GM19351 (cell line): ENCODE results near the gene TOMM40.
"Not testable (repeated sequence)": the region's sequence is repeated elsewhere in the genome, so short reads cannot be mapped to it uniquely, and the experiment has no call there.

Experiments
- ATAC-seq: cut with Tn5 transposase; IDR thresholded peaks from one replicate; pipeline ENCODE4 v1.9.1; 2021; ENCODE audit warnings: mild to moderate bottlenecking, moderate library complexity; ENCODE audit not compliant: unreplicated experiment

The TOMM40 gene

DNA sequence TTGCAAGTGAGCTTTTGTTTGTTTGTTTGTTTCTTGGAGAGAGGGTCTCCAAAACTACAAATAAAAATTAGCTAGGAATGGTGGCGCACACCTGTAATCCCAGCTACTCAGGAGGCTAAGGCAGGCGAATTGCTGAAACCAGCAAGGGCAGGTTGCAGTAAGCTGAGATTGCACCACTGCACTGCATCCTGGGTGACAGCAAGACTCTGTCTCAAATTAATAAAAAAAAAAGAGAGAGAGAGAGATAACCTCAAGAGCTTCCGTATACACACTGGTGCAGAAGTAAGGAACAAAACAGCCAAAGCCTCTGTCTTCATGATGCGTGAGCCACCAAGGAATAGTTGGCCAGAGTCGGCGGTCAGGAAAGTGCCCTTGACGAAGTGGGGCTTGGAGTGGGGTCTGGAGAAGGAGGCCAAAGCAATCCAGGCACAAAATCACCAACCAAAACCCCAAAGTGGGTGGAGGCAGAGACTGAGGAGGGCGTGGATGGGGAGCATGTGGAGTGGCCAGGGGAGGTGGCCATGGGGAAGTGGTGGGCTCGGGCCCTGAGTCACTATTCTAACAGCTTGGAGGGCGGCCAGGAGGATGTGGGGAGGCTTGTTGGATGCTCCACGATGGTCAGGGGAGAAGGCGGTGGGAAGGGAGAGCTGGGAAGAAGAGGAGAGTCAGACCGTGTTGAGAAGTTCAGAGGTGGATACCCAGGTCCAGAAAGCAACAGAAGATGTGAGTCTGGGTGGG is 21.2 kb upstream of the TOMM40 start:
- ATAC-seq: no peak

DNA sequence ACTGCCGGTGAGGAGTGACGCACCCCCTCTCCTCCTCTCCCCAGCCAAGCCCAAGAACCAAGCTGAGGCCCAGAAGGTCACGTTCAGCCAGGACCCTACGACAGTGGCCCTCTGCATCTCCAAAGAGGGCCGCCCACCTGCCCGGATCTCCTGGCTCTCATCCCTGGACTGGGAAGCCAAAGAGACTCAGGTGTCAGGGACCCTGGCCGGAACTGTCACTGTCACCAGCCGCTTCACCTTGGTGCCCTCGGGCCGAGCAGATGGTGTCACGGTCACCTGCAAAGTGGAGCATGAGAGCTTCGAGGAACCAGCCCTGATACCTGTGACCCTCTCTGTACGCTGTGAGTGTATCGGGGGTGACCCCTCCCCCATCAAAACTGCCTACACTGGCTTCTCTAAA is 19.2 kb upstream of the TOMM40 start:
- no peak for ATAC-seq

DNA sequence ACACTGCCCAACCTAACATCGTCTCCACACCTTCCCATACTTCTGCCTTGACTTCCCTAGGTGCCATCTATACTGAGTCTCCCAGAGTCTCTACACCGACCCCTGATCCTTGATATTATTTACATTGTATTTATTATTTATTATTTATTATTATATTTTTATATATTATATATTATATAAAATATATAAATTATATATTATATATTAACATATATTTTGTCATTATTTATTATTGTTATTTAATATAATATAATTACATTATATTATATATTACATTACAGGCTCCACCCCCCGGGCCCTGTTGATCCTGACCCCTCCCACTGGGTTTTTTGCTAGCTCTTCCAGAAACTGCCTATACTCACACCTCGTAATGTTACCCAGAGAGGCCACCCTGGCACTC is 18.4 kb upstream of the TOMM40 start:
- ATAC-seq: no peak

DNA sequence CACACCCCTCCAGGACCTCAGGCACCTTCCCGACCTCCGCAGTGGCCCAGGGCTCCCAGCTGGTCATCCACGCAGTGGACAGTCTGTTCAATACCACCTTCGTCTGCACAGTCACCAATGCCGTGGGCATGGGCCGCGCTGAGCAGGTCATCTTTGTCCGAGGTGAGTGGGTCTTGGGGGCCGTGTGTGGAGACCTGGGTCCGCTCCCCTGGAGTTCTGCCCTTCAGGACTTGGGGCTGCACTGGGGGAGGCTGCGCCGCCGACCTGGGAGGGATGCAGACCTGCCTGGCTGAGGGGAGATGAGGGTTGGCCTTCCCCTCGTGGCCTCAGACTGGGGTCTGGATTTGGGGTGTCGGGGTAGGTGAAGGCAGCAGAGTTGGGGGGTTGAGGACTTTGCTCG is 16.7 kb upstream of the TOMM40 start:
- no peak for ATAC-seq

DNA sequence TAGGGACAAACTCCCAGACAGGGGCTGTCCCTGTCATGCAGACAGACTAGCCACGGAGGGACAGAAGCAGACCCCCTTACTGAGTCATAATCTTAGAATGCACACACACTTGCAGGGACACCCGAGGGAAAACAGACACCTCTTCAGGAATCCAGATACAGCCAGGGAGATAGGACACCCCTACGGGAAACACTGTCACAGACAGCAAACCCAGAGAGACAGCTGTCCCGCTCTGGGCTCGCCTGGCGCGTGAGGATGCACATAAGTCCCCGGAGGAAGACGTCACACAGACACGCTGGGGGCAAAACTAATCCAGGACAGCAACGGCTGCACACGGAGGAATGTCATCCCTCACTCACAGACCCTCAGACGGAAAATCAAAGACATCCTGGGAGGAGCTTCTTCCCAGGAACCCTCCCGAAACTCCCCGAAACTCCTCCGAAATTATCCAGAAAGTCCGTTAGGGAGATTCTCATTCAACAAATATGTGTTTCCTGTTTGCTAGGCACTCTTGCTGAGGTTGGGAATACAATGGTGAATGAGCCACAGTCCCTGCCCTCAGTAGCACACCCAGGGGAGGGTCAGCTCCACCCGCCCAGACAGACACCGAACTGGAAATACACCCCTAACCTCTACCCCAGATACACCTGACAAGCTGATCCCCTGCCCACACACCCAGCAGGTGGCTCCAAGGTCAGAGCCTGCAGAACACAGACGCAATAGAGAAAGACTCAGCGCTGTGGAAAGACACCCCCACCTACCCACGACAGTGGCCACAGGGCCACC is 15.2 kb upstream of the TOMM40 start:
- ATAC-seq: no peak

DNA sequence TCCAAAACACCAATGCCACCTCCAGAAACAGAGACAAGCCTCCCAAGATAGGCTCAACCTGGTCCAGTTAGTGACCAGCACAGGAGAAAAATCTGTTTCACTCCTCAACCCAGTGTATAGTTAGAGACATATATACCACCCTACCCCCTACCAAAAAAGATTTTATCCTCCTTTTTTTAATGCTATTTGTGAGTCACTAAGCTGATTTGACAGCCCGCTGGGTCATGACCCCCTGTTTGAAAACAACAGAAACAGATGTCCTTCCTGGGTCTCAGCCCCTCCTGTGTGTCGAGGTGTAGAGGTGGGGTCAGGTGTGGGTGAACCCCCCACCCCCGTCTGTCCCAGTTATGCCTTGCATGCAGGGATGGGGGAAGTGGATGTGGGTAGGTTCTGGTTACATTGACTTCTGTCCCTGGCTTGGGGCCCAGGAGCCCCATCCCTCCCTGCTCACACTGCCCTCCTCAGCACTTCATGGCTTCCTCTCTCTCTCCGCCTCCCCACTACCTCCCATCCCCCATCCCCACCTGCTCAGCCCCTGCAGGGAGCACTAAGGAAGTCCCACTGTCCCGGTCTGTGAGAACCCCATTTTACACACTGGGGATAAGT is 14.0 kb upstream of the TOMM40 start:
- ATAC-seq: no peak

DNA sequence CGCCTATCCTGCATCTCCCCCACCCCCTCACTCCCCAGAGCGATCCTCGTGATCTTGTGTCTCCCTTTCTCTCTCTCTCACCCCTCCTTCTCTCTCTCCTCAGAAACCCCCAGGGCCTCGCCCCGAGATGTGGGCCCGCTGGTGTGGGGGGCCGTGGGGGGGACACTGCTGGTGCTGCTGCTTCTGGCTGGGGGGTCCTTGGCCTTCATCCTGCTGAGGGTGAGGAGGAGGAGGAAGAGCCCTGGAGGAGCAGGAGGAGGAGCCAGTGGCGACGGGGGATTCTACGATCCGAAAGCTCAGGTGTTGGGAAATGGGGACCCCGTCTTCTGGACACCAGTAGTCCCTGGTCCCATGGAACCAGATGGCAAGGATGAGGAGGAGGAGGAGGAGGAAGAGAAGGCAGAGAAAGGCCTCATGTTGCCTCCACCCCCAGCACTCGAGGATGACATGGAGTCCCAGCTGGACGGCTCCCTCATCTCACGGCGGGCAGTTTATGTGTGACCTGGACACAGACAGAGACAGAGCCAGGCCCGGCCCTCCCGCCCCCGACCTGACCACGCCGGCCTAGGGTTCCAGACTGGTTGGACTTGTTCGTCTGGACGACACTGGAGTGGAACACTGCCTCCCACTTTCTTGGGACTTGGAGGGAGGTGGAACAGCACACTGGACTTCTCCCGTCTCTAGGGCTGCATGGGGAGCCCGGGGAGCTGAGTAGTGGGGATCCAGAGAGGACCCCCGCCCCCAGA is 12.8 kb upstream of the TOMM40 start:
- no peak for ATAC-seq

DNA sequence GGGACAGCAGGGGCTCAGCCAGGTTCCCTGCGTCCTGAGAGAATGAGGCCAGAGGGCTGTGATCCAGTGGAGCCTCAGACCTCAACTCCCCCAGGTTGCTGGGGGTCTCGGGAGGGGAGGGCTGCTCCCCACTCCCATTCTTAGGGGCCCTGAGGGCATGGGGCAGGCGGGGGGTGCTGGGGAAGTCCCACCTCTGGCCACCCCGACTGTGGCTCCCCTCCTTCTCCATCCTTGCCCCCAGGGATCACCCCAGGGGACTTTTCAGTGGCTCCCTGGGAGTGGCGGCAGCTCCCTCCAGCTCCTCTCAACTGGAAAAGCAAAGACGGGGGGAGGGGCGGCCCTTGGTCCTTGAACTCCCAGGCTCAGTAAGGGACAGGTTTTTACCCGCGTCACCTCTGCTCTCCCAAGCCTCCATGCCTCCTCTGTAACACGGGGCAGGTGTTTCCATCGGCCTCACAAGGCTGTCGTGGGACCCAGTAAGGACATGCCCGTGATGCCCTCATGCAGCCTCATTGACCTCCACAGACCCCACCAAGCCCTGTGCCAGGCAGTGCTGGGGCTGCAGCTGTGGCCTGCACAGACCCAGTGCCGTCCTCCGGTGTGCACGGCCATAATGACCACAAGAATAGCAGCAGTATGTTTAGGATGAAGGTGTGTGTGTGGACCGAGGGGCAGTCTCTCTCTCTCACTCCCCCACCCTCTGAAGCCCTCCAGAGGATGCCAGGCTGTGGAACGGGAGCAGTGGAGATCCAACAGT is 11.6 kb upstream of the TOMM40 start:
- no peak for ATAC-seq

DNA sequence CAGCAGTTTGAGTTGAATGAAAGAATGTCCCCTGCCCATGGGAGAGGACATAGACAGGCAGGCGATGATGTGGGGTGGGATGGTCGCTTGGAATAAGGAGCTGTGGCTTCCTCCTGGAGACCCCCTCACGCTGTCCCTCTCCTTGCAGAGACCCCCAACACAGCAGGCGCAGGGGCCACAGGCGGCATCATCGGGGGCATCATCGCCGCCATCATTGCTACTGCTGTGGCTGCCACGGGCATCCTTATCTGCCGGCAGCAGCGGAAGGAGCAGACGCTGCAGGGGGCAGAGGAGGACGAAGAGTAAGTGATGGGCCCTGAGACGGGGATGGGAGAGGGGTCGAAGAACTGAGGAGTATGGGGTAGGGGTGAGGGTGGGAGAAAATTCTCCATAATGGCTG is 9.0 kb upstream of the TOMM40 start:
- no peak for ATAC-seq

DNA sequence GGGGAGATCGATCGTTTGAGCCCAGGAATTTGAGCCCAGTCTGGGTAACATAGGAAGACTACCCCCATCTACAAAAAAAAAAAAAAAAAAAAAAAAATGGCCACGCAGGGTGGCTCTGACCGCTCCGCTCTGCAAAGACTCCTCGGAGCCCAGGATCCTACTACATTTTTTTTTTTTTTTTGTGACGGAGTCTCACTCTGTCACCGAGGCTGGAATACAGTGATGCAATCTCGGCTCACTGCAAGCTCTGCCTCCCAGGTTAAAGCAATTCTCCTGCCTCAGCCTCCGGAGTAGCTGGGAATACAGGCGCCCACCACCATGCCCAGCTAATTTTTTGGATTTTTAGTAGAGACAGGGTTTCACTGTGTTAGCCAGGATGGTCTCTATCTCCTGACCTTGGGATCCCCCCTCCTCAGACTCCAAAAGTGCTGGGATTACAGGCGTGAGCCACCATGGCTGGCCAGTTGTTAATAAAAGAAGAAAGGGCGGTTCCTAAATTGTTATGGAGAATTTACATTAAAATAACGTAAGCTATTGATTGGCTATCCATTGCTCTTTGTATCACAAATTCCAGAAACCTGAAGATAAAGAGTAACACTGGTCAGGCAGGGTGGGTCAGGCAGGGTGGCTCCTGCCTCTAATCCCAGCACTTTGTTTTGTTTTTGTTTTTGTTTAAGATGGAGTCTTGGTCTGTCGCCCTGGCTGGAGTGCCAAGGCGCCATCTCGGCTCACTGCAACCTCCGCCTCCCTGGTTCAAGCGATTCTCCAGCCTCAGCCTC is 8.2 kb upstream of the TOMM40 start:
- ATAC-seq: not testable (repeated sequence)

DNA sequence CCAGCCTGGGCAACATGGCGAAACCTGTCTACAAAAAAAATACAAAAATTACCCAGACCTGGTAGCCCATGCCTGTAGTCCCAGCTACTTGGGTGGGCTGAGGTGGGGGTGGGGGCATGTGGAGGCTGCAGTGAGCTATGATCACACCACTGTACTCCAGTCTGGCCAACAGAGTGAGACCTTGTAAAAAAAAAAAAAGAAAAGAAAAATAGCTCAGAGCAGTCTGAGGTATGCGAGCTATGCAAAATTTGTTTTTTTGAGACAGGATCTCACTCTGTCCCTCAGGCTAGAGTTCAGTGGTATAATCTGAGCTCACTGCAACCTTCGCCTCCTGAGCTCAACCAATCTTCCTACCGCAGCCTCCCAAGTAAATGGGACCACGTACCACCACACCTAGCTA is 7.1 kb upstream of the TOMM40 start:
- ATAC-seq: no peak

DNA sequence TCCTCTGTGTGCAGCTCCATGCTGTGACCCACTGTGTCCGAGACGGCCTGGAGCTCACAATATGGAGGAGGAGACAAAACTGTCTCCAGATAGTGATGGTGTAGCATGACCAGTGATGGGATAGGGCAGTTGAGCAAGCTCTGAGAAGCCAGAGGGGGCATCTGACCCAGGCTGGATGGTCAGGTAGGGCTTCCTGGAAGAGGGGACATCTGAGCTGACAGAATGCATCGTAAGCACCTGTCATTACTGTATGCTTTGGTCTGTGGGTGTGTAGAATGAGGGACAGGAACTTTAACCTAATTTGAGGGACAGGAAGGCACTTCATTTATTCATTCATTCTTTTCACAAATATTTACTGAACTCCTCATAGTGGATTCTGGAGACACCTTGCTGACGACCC is 6.5 kb upstream of the TOMM40 start:
- no peak for ATAC-seq

DNA sequence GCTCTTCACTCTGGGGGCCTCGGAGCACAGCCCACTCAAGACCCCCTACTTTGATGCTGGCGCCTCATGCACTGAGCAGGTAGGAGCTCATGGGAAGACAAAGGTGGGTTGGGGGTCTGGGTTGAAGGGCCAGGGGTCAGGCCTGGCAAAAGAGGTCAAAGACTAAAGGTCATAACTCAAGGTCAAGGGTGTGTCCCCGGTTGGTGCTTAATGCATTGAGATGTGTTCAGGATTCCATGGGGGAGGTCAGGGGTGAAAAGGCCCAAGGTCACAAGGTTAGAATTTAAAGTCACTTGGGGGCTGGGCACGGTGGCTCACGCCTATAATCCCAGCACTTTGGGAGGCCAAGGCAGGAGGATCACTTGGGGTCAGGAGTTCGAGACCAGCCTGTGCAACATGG is 4.9 kb upstream of the TOMM40 start:
- ATAC-seq: no peak

DNA sequence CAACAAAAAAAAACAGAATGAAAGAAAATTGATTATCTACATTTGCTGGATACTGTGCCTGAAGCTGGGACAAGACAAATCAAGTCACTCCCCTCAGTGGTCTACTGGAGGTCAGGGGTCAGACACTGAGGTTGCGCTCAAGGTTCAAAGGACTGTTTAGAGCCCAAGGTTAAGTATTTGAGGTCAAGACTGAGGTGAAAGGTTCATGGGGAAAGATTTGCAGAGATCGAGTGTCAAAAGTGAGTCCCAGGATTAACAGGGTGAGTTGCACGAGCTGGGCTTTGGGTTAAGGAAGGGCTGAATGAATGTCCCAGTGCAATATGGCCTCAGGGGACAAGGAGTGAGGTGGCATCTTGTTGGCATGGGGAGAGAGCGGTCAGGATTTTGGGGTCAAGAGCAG is 3.4 kb upstream of the TOMM40 start:
- no peak for ATAC-seq

DNA sequence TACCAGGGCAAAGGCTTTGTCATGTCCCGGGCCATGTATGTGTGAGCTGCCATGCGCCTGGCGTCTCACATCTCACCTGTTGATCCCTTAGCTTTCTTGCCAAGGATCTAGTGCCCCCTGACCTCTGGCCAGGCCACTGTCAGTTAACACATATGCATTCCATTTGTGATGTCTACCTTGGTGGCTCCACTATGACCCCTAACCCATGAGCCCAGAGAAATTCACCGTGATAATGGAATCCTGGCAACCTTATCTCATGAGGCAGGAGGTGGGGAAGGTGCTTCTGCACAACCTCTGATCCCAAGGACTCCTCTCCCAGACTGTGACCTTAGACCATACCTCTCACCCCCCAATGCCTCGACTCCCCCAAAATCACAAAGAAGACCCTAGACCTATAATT is 2.7 kb upstream of the TOMM40 start:
- ATAC-seq: not testable (repeated sequence)

DNA sequence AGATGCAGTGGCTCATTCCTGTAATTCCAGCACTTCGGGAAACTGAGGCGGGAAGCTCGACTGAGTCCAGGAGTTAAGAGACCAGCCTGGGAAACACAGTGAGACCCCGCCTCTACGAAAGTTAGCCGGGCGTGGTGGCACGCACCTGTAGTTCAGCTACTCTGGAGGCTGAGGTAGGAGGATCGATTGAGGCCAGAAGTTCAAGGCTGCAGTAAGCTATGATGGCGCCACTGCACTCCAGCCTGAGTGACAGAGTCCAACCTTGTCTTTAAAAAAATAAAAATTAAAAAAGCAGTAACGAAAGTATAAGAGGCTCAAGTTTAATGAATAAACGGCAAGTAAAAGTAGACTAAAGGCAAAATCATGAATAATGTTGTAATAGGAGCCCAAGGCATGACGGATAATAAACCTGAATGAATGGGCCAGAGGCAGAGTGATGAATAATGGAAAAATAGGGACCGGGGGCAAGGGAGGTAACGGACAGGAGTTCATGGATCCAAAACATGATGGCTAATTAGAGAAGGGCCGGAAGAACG is 1.2 kb upstream of the TOMM40 start:
- no peak for ATAC-seq

DNA sequence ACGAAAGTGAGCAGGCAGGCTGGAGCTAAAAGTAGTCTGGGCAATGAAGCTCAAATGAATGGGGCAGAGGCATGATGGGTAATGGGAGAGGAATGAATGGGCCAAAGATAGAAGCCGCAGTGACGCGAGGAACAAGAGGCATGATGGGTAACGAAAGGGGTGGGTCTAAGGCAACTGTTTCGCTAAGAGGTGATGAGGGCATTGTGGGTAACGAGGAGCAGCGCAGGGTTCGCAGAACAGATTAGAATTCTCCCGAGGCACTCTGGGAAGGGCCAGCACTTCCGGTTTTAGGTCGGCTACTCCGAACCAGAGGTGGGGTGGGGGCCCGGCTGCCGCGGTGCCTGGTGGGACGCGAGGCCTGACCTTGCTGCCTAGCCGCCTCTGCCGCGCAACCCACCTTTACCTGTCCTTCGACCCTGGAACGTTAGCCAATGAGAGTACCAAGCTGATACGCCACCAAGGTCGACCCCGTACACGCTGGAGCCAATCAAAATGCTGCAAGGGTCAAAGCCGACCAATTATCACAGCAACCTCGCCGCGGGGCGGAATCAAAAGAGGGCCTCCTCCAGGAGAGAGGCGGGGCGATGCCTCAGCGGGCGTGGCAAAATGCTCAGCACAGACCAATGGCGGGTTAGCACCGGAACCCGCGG is 563 bp upstream of the TOMM40 start:
- ATAC-seq: peak; percentile 79

DNA sequence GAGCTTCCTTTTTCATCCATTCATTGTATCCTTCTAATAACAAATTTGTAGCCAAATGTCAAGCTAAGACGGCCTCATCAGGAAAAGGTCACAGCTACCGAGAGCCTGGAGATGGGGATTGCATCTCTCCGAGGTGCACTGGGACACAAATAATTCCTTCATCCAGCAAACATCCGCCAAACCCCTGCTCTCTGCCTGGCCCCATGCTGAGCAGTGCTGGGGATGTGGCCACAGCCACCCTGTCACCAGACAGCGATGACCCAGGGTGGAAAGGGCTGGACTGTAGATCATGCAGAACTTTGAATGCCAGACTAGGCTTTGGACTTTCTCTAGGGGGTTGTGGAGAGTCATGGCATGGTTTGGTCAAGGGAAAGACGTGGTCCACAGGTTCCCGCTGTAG is 1.9 kb downstream of the TOMM40 start:
- ATAC-seq: no peak
